Lung (tissue), 12 donors: ENCODE measurements around the gene WDR3. TPM values are rescaled to one million over a fixed set of nuclear protein-coding genes. Genes with fewer than 3 reads are reported as not detected.

Source experiments
- ATAC-seq: fragments of 200-7000 bp; cut with Tn5 transposase; one replicate; pipeline ENCODE4 v1.9.1; 2020; ENCODE audit warnings: moderate number of reproducible peaks; ENCODE audit not compliant: insufficient read depth, low FRiP score
- DNase-seq, 3 donors: peaks; one replicate each; pipeline ENCODE4 v3.0.0-alpha.2; 2013 to 2017
- H3K27ac ChIP-seq, 2 donors: one replicate each; pipeline ENCODE4 v1.5.1; 2013; ENCODE audit warnings: mild to moderate bottlenecking in 2 of 2, moderate library complexity in 2 of 2, control low read depth in 1 of 2, inconsistent platforms in 1 of 2, low read depth in 1 of 2, low read length in 1 of 2
- H3K27me3 ChIP-seq, 3 donors: one replicate each; pipeline ENCODE4 v1.5.1; 2013; ENCODE audit warnings: low read length in 2 of 3; ENCODE audit not compliant: control insufficient read depth in 3 of 3, insufficient read depth in 3 of 3
- H3K36me3 ChIP-seq, 4 donors: one replicate each; pipeline ENCODE4 v1.5.1; 2013; ENCODE audit warnings: low read length in 4 of 4, mild to moderate bottlenecking in 1 of 4, moderate library complexity in 1 of 4; ENCODE audit not compliant: control insufficient read depth in 4 of 4, insufficient read depth in 4 of 4
- H3K4me1 ChIP-seq, 5 donors: one replicate each; pipeline ENCODE4 v1.5.1; 2013; ENCODE audit warnings: low read length in 5 of 5, mild to moderate bottlenecking in 2 of 5, moderate library complexity in 1 of 5; ENCODE audit not compliant: control insufficient read depth in 5 of 5, insufficient read depth in 5 of 5
- H3K4me3 ChIP-seq: one replicate; pipeline ENCODE4 v1.5.1; 2013; ENCODE audit warnings: mild to moderate bottlenecking, control low read depth, moderate library complexity
- H3K9ac ChIP-seq, 2 donors: one replicate each; pipeline ENCODE4 v1.5.1; 2013; ENCODE audit warnings: low read length in 2 of 2, control low read depth in 1 of 2; ENCODE audit not compliant: insufficient read depth in 1 of 2
- H3K9me3 ChIP-seq, 4 donors: one replicate each; pipeline ENCODE4 v1.5.1; 2013; ENCODE audit warnings: low read length in 3 of 4, mild to moderate bottlenecking in 1 of 4, moderate library complexity in 1 of 4; ENCODE audit not compliant: control insufficient read depth in 4 of 4, insufficient read depth in 3 of 4
- CTCF ChIP-seq: IDR thresholded peaks from 2 replicates; pipeline ENCODE4 v1.5.1; 2012; ENCODE audit warnings: mild to moderate bottlenecking; ENCODE audit errors: control extremely low read depth, extremely low read depth
- WGBS, 2 donors: extraction: QIAGEN DNeasy Blood & Tissue Kit; methylation state at CpG; one replicate each; pipeline ENCODE4 v1.1.7; 2013; 5-methylcytosine and 5-hydroxymethylcytosine counted together
- polyA plus RNA-seq, 2 donors: library from polyadenylated mRNA; stranded (reverse); fragments of 200-250 nt; gene quantifications; one replicate each; pipeline ENCODE4 v1.2.1, GENCODE V29; 2013
- total RNA-seq, 2 donors: library from RNA; depleted of rRNA in 1 of 2; stranded (reverse); fragments of >200 nt in 1 of 2; gene quantifications; one replicate each; pipeline ENCODE4 v1.2.1, GENCODE V29; 2014 to 2021
- donor health status: control.
- donor health status: control.
- donor health status: Bipolar disorder and iron deficiency.
- donor health status: healthy.
- donor health status: DM: yes; HTN: yes; CAD: no.

Gene WDR3
- total and polyA plus RNA-seq, 4 donors = 2.8 to 19.8 (median 17.5) TPM

- no peak for TF ChIP-seq CTCF
- 94 to 96% methylated on average over 4 of the region's 4 CpGs for WGBS, 2 donors
- Histone ChIP-seq H3K27me3 (no peaks in the 10 kb centered on the region), H3K36me3 (peaks cover 0 to 10% (median 8%) of the 10 kb centered on the region in 4 donors), H3K27ac (no peak overlapping the region), H3K4me3 (no peak overlapping the region), H3K4me1 (peaks cover 0 to 24% (median 11%) of the 10 kb centered on the region in 5 donors), H3K9me3 (no peaks in the 10 kb centered on the region), H3K9ac (no peak overlapping the region)
- DNase-seq (no peak), ATAC-seq (no peak)
Observed at GRCh38 chr1:117932576-117932975, 3.0 kb downstream of the WDR3 start.

- 92 to 95% methylated on average over 2 of the region's 2 CpGs for WGBS, 2 donors
- DNase-seq (no peak), ATAC-seq (no peak)
- peaks cover 1 to 20% (median 14%) of the 10 kb centered on the region in 4 donors for H3K36me3 ChIP-seq
- no peak overlapping the region for H3K27ac ChIP-seq
- H3K9ac ChIP-seq = no peak overlapping the region
- no peaks in the 10 kb centered on the region for H3K27me3 ChIP-seq
- H3K4me1 ChIP-seq = peaks cover 0 to 14% (median 7%) of the 10 kb centered on the region in 5 donors
- no peak for TF ChIP-seq CTCF
- H3K9me3 ChIP-seq = no peaks in the 10 kb centered on the region
- no peak overlapping the region for H3K4me3 ChIP-seq
Observed at GRCh38 chr1:117933769-117934168, 4.2 kb downstream of the WDR3 start.

GRCh38 chr1:117942293-117942692 lies 12.8 kb downstream of the WDR3 start:
- Histone ChIP-seq H3K36me3 (peaks cover 6 to 56% (median 31%) of the 10 kb centered on the region in 4 donors), H3K4me3 (no peak overlapping the region)

More at GRCh38 chr1:117942293-117942692, 12.8 kb downstream of the WDR3 start:
- no peaks in the 10 kb centered on the region for H3K4me1 ChIP-seq
- DNase-seq = no peak
- TF ChIP-seq CTCF = no peak
- no peaks in the 10 kb centered on the region for H3K27me3 ChIP-seq
- no peak overlapping the region for H3K27ac ChIP-seq
- H3K9me3 ChIP-seq = no peaks in the 10 kb centered on the region
- no peak for ATAC-seq
- 99 to 100% methylated on average over 2 of the region's 2 CpGs for WGBS, 2 donors
- no peak overlapping the region for H3K9ac ChIP-seq
